Right kidney (tissue), 9 donors: ENCODE measurements around the gene SLC22A3.
A peak's percentile ranks its signal among the peaks of the same experiment; 100 is the strongest.
"Not testable (repeated sequence)": the region's sequence is repeated elsewhere in the genome, so short reads cannot be mapped to it uniquely, and the experiment has no call there.

Experiments used
- DNase-seq: peaks from one replicate; pipeline ENCODE4 v3.0.0-alpha.2; 2016
- long read RNA-seq, 8 donors: transcript quantifications; one replicate each; lab custom pipeline, GENCODE V29; 2026

SLC22A3 gene
- long read RNA-seq, donor 1, result 0 reads
- long read RNA-seq, donor 2, partial matches to known transcripts, result 0 of 2 reads
- long read RNA-seq, donor 2, other reads (novel, unspliced or antisense), result 0 of 2 reads
- long read RNA-seq, donor 3, partial matches to known transcripts, result 0 of 1 reads
- long read RNA-seq, donor 3, other reads (novel, unspliced or antisense), result 0 of 1 reads
- long read RNA-seq, donor 4, result 0 reads
- long read RNA-seq, donor 5, result 0 reads
- long read RNA-seq, donor 6, result 0 reads
- long read RNA-seq, donor 7, result 0 reads
- long read RNA-seq, donor 8, result 0 reads

DNA sequence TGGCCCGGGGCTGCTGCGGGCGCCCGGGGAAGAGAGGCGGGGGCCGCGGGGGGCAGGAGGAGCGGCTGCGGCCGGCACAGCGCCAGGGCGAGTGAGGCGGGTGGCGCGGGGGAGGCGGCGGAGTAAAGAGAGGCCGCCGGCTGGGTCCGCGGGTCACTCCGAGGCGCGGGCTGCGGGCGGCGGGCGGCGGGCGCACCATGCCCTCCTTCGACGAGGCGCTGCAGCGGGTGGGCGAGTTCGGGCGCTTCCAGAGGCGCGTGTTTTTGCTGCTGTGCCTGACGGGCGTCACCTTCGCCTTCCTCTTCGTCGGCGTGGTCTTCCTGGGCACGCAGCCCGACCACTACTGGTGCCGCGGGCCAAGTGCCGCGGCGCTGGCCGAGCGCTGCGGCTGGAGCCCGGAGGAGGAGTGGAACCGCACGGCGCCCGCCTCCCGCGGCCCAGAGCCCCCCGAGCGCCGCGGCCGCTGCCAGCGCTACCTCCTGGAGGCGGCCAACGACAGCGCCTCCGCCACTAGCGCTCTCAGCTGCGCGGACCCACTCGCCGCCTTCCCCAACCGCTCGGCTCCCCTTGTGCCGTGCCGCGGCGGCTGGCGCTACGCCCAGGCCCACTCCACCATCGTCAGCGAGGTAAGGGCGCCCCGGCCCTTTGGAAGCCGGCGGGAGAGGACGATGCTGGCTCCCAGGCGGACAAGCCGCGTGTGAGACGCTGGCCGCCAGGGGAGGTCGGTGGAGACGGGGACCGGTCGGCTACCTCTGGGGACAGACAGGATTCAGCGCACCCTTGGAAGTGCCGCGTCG, at the start of gene SLC22A3:
TSS of gene SLC22A3 (plus strand) at position 156 of the 797 bp plus-strand sequence. CDS start at position 198, 42 bp downstream.
- DNase-seq, result peak; percentile 81

- DNase-seq, result no peak
Observed at GRCh38 chr6:160299559-160299958, 48.6 kb upstream of the SLC22A3 start.

- peak; percentile 29 for DNase-seq
Observed at GRCh38 chr6:160300076-160300695, 48.0 kb upstream of the SLC22A3 start.

DNA sequence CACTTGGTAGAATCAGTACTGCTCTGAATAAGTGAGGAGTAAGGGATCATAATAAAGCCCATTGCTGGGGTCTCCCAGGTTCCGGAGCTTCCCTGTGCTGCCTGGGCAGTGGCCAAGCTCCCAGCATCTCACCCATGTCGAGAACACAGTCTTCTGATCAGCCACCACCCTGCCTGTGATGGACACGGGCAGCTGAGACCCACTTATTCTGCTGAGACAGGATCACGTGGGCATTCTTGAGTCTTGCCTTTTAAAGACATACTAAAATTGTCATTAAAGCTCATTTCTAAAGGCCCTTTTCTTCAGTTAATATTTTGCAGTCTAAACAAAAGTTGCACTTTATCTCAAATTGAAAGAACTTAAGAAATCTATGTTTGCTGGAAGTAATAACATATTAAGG, 46.8 kb upstream of the SLC22A3 start:
- no peak for DNase-seq

DNA sequence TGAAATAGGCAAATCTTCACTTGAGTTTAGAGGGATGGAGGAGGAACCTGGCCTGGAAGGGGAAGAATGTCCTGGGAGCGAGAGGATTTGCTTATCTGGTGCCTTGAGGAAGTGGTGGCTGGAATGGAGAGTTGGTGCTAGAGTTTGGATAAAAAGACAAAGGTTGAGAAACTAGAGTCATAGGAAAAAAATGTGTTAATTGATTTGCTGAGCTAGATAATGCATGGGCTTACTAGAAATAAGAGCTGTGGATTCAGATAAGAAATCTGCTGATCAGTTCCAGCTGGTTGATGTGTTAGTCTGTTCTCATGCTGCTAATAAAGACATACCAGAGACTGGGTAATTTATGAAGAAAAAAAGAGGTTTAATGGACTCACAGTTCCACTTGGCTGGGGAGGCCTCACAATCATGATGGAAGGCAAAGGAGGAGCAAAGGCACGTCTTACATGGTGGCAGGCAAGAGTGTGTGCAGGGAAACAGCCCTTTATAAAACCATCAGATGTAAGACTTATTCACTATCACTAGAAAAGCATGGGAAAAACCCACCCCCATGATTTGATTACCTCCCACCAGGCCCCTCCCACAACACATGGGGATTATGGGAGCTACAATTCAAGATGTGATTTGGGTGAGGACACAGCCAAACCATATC, 45.6 kb upstream of the SLC22A3 start:
- DNase-seq, result not testable (repeated sequence)

- no peak for DNase-seq
Observed at GRCh38 chr6:160303806-160304205, 44.4 kb upstream of the SLC22A3 start.

DNA sequence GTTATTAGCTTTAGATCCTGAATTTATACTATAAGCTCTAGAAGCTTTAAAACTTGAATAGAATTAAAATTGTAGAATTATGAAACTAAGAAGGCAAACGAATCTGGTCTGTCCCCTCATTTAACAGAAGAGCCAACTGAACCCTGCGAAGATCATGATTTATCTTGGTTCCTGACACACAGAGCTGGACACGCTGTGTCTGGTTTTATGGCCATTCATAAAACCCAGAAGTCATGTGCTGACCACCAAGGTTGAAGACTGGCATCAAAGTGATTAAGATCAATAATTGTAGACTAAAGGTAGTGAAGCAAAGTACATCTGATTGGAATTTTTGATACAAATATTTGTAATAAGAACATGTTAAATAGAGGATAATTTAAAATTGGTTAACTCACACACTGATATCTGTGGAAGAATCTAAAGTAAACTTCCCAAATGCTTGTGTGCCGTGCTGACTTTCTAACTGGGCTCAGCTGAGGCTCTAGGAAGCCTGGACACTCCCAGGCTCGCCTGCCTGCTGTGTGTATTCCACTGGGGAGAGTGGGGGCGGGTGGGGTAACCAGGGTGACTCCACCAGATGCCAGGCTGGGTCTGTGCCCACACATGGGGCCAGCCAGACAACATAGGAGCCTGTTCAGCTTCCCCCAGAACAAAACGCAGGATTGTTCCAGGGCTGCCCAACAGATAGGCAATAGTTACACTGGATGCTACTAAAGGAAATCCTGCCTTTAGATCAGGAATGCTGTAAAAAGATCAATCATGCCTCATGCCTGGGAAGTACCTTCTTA, 42.1 kb upstream of the SLC22A3 start:
- no peak for DNase-seq

DNA sequence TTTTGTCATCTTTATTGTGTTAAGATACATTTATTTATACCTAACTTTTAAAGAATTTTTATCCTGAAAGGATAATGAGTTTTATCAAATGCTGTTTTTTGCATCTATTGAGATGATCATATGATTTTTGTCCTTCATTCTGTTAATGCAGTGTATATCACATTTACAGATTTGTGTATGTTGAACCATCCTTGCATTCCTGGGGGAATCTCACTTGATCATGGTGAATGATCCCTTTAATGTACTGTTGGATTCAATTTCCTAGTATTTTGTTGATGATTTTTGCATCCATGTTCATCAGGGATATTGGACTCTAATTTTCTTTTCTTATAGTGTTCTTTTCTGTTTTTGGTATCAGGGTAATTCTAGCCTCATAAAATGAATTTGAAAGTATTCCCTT, 38.5 kb upstream of the SLC22A3 start:
- DNase-seq, result no peak

DNA sequence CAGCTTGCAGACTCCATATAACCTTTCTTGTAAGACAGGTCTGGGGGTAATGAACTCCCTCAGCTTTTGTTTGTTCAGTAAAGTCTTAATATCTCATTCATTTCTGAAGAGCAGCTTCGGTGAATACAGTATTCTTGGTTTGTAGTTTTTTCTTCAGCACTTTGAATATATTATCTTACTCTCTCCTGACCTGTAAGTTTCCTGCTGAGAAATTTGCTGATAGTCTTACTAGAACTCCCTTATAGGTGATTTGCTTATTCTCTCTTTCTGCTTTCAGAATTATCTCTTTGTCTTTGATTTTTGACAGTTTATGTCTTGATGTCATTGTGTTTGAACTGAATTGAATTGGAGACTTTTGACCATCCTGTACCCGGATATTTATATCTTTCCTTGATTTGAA, 35.3 kb upstream of the SLC22A3 start:
- no peak for DNase-seq

DNA sequence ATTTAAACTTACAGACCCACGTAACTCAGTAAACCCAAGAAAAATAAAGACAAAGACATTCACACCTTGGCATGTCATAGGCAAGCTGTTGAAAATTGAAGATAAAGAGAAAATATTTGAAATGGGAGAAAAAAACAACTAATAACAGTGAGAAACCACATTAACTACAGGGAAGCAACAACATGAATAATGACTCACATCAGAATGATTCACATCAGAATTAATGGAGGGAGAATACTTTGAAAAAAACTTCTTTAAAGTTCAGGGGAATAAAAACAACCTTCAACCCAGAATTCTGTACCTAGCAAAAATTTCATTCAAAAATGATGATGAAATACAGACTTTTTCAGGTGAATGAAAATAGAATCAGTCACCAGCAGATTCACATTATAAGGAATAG, 32.9 kb upstream of the SLC22A3 start:
- DNase-seq, result no peak

- no peak for DNase-seq
Observed at GRCh38 chr6:160316261-160316660, 31.9 kb upstream of the SLC22A3 start.

DNA sequence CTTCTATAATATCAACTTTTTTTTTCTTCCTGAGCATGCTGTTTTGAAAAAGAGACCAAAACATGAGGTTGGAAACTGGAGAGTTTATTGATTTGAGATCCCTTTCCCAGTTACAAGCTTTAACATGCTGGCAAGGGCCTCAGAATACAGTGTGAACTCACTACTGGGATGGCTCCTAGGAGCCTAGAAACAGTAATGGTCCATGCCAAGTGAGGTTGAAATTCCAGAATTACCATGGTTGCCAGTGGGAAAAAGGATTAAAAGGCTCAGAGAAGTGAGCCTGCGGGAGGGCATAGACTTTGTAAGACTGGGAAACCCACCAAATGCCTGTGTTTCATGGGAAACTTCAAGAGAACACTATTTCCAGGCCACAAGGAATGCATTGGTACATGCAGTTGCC, 28.9 kb upstream of the SLC22A3 start:
- DNase-seq, result no peak

DNA sequence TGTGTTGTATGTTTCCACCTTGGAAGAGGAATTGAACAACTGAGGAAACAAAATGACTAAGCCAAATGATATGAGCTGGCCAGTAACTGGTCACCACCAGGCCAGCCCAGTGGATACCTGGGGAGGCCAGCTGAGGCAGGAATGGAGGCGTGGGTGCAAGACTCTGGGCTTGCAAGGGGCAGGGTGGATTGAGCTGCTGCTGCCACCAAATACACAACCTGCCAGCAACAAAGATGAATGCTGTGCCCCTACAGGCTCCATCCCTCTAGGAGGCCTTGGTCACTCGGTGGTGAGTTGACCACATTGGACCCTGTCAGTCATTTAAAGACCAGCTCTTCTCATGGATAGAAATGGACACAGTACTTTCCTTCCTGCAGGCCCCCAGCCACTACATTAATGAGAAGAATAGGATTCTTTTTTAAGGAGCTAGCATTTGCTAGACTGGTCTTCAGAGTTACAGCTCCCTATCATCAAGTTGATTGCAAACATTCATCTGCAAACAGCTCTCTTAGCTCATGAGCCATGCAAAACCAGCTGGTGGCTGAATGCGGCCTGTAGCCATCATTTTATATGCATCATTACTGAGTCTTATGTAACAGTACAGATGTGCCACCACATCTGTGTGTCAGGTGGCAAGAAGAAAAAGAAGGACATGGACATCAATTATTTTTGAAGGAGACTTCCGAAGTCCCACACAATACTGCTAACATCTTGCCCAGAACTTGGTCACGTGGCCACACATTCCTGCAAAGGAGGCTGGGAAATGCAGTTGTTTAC, 26.3 kb upstream of the SLC22A3 start:
- no peak for DNase-seq

- DNase-seq, result no peak
Observed at GRCh38 chr6:160327981-160328380, 20.2 kb upstream of the SLC22A3 start.

DNA sequence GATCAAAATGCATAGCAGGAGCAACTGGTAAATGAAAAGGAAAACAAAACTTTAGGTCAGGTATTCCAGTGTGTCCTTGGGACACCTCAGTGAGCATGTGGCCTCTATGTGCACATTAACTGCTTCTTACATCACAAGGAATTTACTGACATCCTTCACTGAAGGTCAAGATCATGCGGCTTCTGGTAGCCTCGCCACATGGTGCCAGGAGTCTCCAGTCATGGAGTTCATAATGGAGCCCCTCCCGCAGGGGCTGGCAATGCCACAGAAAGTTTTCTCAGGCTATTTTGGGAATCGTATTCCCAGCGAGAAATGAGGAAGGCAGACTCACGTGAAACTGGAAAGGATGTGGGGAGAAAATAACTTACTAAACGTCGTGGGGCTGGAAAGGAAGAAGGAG, 19.7 kb upstream of the SLC22A3 start:
- DNase-seq, result no peak

DNA sequence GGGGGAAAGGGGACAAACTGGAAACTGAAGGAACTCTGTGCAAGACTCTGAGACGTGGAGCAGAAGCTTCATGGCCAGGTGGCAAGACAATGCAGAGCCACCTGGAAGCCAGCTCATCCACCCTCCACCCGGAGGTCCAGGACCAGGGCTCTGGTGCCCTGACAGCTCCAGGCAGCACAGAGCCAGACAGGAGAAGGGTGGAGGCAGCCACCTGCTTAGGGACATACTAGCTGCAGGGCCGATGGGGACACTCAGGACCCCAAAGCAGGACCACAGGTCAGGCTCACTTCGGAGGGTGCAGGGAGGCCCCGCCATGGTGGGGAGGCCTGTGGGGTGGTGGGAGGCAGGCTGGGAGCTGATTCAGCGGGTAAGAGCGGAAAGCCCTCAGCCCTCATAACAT, 19.0 kb upstream of the SLC22A3 start:
- DNase-seq, result no peak

DNA sequence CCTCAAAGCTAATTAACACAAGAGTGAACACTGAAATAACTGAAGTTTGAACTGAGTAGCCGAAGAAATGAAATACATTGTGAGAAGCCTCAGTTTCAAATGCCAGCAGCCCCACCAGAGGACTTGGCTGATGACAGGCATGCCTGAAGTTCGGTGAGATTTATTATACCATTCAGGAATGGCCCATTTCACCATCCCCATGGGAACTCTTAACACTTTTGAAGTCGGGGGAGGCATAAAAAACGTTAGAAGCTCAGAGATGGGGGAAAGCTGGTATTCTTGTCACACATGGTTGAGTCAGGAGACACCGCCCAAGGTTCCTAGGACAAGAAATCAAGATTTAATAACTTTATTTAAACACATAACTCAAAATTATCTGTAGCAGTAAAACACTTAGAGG, 17.6 kb upstream of the SLC22A3 start:
- DNase-seq, result no peak

DNA sequence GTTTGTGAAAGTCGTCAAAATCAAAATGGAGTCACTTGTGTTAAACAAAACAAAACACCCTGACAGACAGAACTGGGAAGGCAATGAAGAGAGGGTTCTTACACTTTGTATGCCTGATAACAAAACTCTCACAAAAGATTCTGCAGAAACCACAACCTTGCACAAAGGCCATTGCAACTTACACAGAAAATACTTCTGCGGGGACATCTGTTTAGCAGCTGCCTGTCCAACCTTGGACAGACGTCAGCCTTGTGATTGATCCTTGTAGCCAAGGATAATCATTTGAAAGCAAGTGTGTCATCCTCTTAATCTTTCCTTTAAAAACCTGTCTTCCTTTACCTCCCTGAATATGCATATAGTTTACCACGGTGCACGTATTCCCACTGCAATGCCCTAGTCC, 17.0 kb upstream of the SLC22A3 start:
- no peak for DNase-seq

- DNase-seq, result no peak
Observed at GRCh38 chr6:160331753-160332152, 16.4 kb upstream of the SLC22A3 start.

DNA sequence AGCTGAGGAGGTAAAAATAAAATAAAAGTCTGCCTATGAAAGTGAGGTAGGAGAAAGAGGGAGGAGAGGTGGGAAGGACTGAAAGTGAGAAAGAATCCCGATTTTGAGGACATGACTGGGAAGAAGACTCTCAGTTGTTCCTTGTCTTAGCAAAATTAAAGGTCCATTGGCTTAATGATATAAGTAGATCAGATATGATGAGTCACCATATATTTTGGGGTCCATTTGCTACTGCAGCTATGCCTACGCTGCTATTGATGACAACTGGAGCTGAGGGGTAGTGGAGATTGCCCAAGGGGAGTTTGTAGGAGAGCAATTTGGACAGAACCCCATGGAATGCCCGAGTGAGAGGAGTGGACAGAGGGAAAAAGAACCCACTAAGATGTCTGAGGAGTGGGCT, 15.1 kb upstream of the SLC22A3 start:
- DNase-seq, result no peak

GRCh38 chr6:160333841-160334240, 14.3 kb upstream of the SLC22A3 start:
- DNase-seq, result no peak
